ENCODE measurements around the gene PDE4D. TPM values are rescaled to one million over a fixed set of nuclear protein-coding genes. Genes with fewer than 3 reads are reported as not detected.

Gene PDE4D
- total RNA-seq, 2 experiments from 2014 or later = 75.5 to 80.7 TPM

GRCh38 chr5:59558501-59558900 is 335.0 kb downstream of the PDE4D start:
- no peak for DNase-seq
- Mint-ChIP-seq H3K27me3 (no peaks in the 10 kb centered on the region), H3K9me3 (no peaks in the 10 kb centered on the region), H3K27ac (no peak overlapping the region), H3K4me1 (ENCODE audit: low read depth) (no peaks in the 10 kb centered on the region), H3K4me3 (no peak overlapping the region), H3K36me3 (ENCODE audit: low read depth) (no peaks in the 10 kb centered on the region)
- no peak for TF ChIP-seq CTCF (IDR thresholded peaks at IDR 0.05)
- POLR2A ChIA-PET = no interaction called here
- intact Hi-C loops (cut with micrococcal nuclease) = no loop called here
- no peak for ATAC-seq
- CTCF ChIA-PET = no interaction called here

GRCh38 chr5:59557572-59557971 is 336.0 kb downstream of the PDE4D start:
- H3K27ac Mint-ChIP-seq = no peak overlapping the region
- ChIA-PET CTCF (no interaction called here), POLR2A (no interaction called here)
- H3K9me3 Mint-ChIP-seq = no peaks in the 10 kb centered on the region
- no peak for TF ChIP-seq CTCF (IDR thresholded peaks at IDR 0.05)
- H3K36me3 Mint-ChIP-seq (ENCODE audit: low read depth) = no peaks in the 10 kb centered on the region
- intact Hi-C loops (cut with micrococcal nuclease) = no loop called here
- DNase-seq (no peak), ATAC-seq (no peak)
- H3K27me3 Mint-ChIP-seq = no peaks in the 10 kb centered on the region
- no peaks in the 10 kb centered on the region for H3K4me1 Mint-ChIP-seq (ENCODE audit: low read depth)
- H3K4me3 Mint-ChIP-seq = no peak overlapping the region

- H3K27me3 Mint-ChIP-seq = no peaks in the 10 kb centered on the region
- CTCF ChIA-PET = interaction anchor here (1.3 to 1.4 kb wide), 2 partner anchors 8 to 91 kb away, joined by 3 read pairs; no protein-coding TSS in a partner anchor
- POLR2A ChIA-PET = no interaction called here
- no peaks in the 10 kb centered on the region for H3K9me3 Mint-ChIP-seq
- H3K36me3 Mint-ChIP-seq (ENCODE audit: low read depth) = no peaks in the 10 kb centered on the region
- H3K4me3 Mint-ChIP-seq = no peak overlapping the region
- no peaks in the 10 kb centered on the region for H3K4me1 Mint-ChIP-seq (ENCODE audit: low read depth)
- H3K27ac Mint-ChIP-seq = no peak overlapping the region
- TF ChIP-seq CTCF (IDR thresholded peaks at IDR 0.05) = no peak
- no peak for DNase-seq
- intact Hi-C loops (cut with micrococcal nuclease) = no loop called here
- ATAC-seq = no peak
Measured at GRCh38 chr5:59555596-59555995, 337.9 kb downstream of the PDE4D start.

- intact Hi-C loops (cut with micrococcal nuclease) = no loop called here
- ATAC-seq (no peak), DNase-seq (no peak)
- ChIA-PET CTCF (interaction anchor here (1.3 to 1.4 kb wide), 2 partner anchors 9 to 92 kb away, joined by 3 read pairs; no protein-coding TSS in a partner anchor), POLR2A (no interaction called here)
- no peaks in the 10 kb centered on the region for H3K27me3 Mint-ChIP-seq
- no peaks in the 10 kb centered on the region for H3K36me3 Mint-ChIP-seq (ENCODE audit: low read depth)
- no peak overlapping the region for H3K27ac Mint-ChIP-seq
- H3K4me1 Mint-ChIP-seq (ENCODE audit: low read depth) = no peaks in the 10 kb centered on the region
- no peak overlapping the region for H3K4me3 Mint-ChIP-seq
- no peaks in the 10 kb centered on the region for H3K9me3 Mint-ChIP-seq
- no peak for TF ChIP-seq CTCF (IDR thresholded peaks at IDR 0.05)
Measured at GRCh38 chr5:59554501-59554900, 339.0 kb downstream of the PDE4D start.

GRCh38 chr5:59553992-59554391 is 339.5 kb downstream of the PDE4D start:
- no peaks in the 10 kb centered on the region for H3K36me3 Mint-ChIP-seq (ENCODE audit: low read depth)
- no peak overlapping the region for H3K27ac Mint-ChIP-seq
- H3K9me3 Mint-ChIP-seq = no peaks in the 10 kb centered on the region
- CTCF ChIA-PET = no interaction called here
- H3K4me1 Mint-ChIP-seq (ENCODE audit: low read depth) = no peaks in the 10 kb centered on the region
- intact Hi-C loops (cut with micrococcal nuclease) = no loop called here
- POLR2A ChIA-PET = no interaction called here
- ATAC-seq = no peak
- no peak overlapping the region for H3K4me3 Mint-ChIP-seq
- no peaks in the 10 kb centered on the region for H3K27me3 Mint-ChIP-seq
- DNase-seq = no peak
- no peak for TF ChIP-seq CTCF (IDR thresholded peaks at IDR 0.05)
